ENCODE data around the gene PPTC7.
"Not testable (repeated sequence)": the region's sequence is repeated elsewhere in the genome, so short reads cannot be mapped to it uniquely, and the experiment has no call there.

PPTC7 gene

GRCh38 chr12:110583137-110584059, at the start of gene PPTC7:
Gene PPTC7 (minus strand): TSS chr12:110583318. CDS start chr12:110583031, 287 bp downstream.
- DNase-seq = peak; percentile 97

GRCh38 chr12:110627500-110628195, 44.5 kb upstream of the PPTC7 start:
- no peak for DNase-seq

GRCh38 chr12:110622582-110622981, 39.5 kb upstream of the PPTC7 start:
- no peak for DNase-seq

- DNase-seq = no peak
These were observed 36.4 kb upstream of the PPTC7 start for GRCh38 chr12:110619534-110619953.

GRCh38 chr12:110616471-110617115, 33.5 kb upstream of the PPTC7 start:
- DNase-seq = no peak

GRCh38 chr12:110615171-110615570, 32.1 kb upstream of the PPTC7 start:
- DNase-seq = no peak

GRCh38 chr12:110613771-110614684, 30.9 kb upstream of the PPTC7 start, which contains the start of gene TCTN1:
Gene TCTN1 (plus strand): TSS chr12:110614129. CDS start chr12:110614183, 54 bp downstream.
- peak; percentile 94 for DNase-seq

- no peak for DNase-seq
These were observed 30.1 kb upstream of the PPTC7 start for GRCh38 chr12:110613071-110613770.

GRCh38 chr12:110606253-110606611, 23.1 kb upstream of the PPTC7 start:
- no peak for DNase-seq

GRCh38 chr12:110602085-110602814, 19.1 kb upstream of the PPTC7 start:
- DNase-seq = peak; percentile 52

- DNase-seq = peak; percentile 55
These were observed 17.1 kb upstream of the PPTC7 start for GRCh38 chr12:110600254-110600653.

GRCh38 chr12:110599334-110599733, 16.2 kb upstream of the PPTC7 start:
- no peak for DNase-seq

GRCh38 chr12:110597885-110598284, 14.8 kb upstream of the PPTC7 start:
- no peak for DNase-seq

GRCh38 chr12:110592919-110593318, 9.8 kb upstream of the PPTC7 start:
- DNase-seq = not testable (repeated sequence)

GRCh38 chr12:110592078-110592477, 9.0 kb upstream of the PPTC7 start:
- DNase-seq = no peak

- DNase-seq = no peak
These were observed 8.4 kb upstream of the PPTC7 start for GRCh38 chr12:110591451-110592051.

- DNase-seq = peak; percentile 23
These were observed 7.7 kb upstream of the PPTC7 start for GRCh38 chr12:110590806-110591326.

GRCh38 chr12:110590059-110590458, 6.9 kb upstream of the PPTC7 start:
- no peak for DNase-seq

GRCh38 chr12:110587102-110587501, 4.0 kb upstream of the PPTC7 start:
- DNase-seq = not testable (repeated sequence)

GRCh38 chr12:110585231-110585799, 2.2 kb upstream of the PPTC7 start:
- DNase-seq = peak; percentile 44
